Hepatocyte (in vitro differentiated cells): ENCODE results near the gene PRR12. TPM values are rescaled to one million over a fixed set of nuclear protein-coding genes. Genes with fewer than 3 reads are reported as not detected.

Experiments
- DNase-seq: peaks from one replicate; pipeline ENCODE4 v3.0.0-alpha.2; 2016; ENCODE audit warnings: low spot score
- H2AFZ ChIP-seq: fragments of 200-600 bp; sonication (generic); 2 replicates; pipeline ENCODE4 v1.6.0; 2016; ENCODE audit warnings: antibody characterized with exemption, mild to moderate bottlenecking
- H3K27ac ChIP-seq: fragments of 200-600 bp; sonication (generic); 2 replicates; pipeline ENCODE4 v1.5.1; 2016; ENCODE audit warnings: mild to moderate bottlenecking
- H3K27me3 ChIP-seq: fragments of 200-600 bp; sonication (generic); 2 replicates; pipeline ENCODE4 v1.6.1; 2016
- H3K36me3 ChIP-seq: fragments of 200-600 bp; sonication (generic); replicated peaks from 2 replicates; pipeline ENCODE4 v1.5.1; 2016; ENCODE audit warnings: low read depth; ENCODE audit not compliant: insufficient read depth
- H3K4me1 ChIP-seq: fragments of 200-600 bp; sonication (generic); 2 replicates; pipeline ENCODE4 v1.5.1; 2016; ENCODE audit warnings: mild to moderate bottlenecking, moderate library complexity; ENCODE audit not compliant: insufficient read depth
- H3K4me2 ChIP-seq: fragments of 200-600 bp; sonication (generic); 2 replicates; pipeline ENCODE4 v1.6.0; 2016
- H3K4me3 ChIP-seq: fragments of 200-600 bp; sonication (generic); 2 replicates; pipeline ENCODE4 v1.5.1; 2016; ENCODE audit warnings: mild to moderate bottlenecking
- H3K79me2 ChIP-seq: fragments of 200-600 bp; sonication (generic); 2 replicates; pipeline ENCODE4 v1.6.0; 2017; ENCODE audit warnings: mild to moderate bottlenecking
- H3K9me2 ChIP-seq: fragments of 200-600 bp; sonication (generic); replicated peaks from 2 replicates; pipeline ENCODE4 v1.6.0; 2017; ENCODE audit warnings: mild to moderate bottlenecking; ENCODE audit not compliant: insufficient read depth
- H3K9me3 ChIP-seq: fragments of 200-600 bp; sonication (generic); 2 replicates; pipeline ENCODE4 v1.5.1; 2016; ENCODE audit warnings: low read depth, mild to moderate bottlenecking
- H4K20me1 ChIP-seq: fragments of 200-600 bp; sonication (generic); 2 replicates; pipeline ENCODE4 v1.6.0; 2016; ENCODE audit warnings: mild to moderate bottlenecking; ENCODE audit not compliant: insufficient read depth, poor library complexity, severe bottlenecking
- EZH2 ChIP-seq: fragments of 200-600 bp; sonication (generic); IDR thresholded peaks from 2 replicates; pipeline ENCODE4 v1.6.1; 2016; ENCODE audit warnings: antibody characterized with exemption, mild to moderate bottlenecking, borderline replicate concordance
- EZH2phosphoT487 ChIP-seq: fragments of 200-600 bp; sonication (generic); IDR thresholded peaks from one replicate; pipeline ENCODE4 v1.6.1; 2018; ENCODE audit warnings: antibody characterized with exemption, mild to moderate bottlenecking, low read depth, moderate library complexity; ENCODE audit not compliant: unreplicated experiment, severe bottlenecking
- WGBS: methylation state at CpG from one replicate; pipeline ENCODE4 v1.1.6; 2016; ENCODE audit warnings: low lambda C conversion rate; ENCODE audit errors: missing lambda C conversion rate; 5-methylcytosine and 5-hydroxymethylcytosine counted together
- polyA plus RNA-seq: library from polyadenylated mRNA; unstranded; fragments of >200 nt; fragmentation: Nextera tagmentation; extraction: Ambion mirVana; gene quantifications from 2 replicates; pipeline ENCODE4 v1.2.1, GENCODE V29; 2016
- total RNA-seq: library from RNA; depleted of rRNA; stranded (reverse); fragments of >200 nt; gene quantifications from 2 replicates; pipeline ENCODE4 v1.2.3, GENCODE V29; 2014
- TF ChIP-seq, protein P1 (sequence below): fragments of 200-600 bp; sonication (generic); IDR thresholded peaks from 2 replicates; pipeline ENCODE4 v1.5.1; 2016; ENCODE audit warnings: antibody characterized with exemption, mild to moderate bottlenecking; ENCODE audit not compliant: poor library complexity

The PRR12 gene
- total and polyA plus RNA-seq, 2 experiments from 2014 or later, result 2.7 to 3.7 TPM

DNA sequence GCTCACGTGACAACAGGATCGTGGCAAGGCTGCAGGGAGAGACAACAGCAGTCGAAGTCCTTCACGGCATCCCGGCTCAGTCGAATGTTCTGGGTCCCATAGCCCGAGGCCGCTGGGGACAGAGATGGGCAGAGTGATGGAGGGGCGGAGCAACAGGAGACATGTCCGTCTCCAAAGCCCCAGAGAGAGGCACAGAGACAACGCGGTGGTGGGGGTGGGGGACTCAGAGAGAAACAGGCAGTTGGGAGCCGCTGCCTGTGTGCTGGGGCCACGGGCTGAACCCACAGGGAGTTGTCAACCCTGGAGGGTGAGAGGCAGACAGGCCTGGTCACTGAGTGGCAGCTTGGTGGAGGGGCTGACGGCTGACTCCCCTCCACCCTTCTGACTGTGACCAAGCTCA lies 31.1 kb upstream of the PRR12 start:
- no peak overlapping the region for H3K4me3 ChIP-seq
- H4K20me1 ChIP-seq, result no peaks in the 10 kb centered on the region
- H3K9me2 ChIP-seq, result no peaks in the 10 kb centered on the region
- peaks cover 5% of the 10 kb centered on the region for H3K4me1 ChIP-seq
- no peak overlapping the region for H3K4me2 ChIP-seq
- H3K27me3 ChIP-seq, result no peaks in the 10 kb centered on the region
- no peak overlapping the region for H2AFZ ChIP-seq
- peaks cover 42% of the 10 kb centered on the region for H3K79me2 ChIP-seq
- no peaks in the 10 kb centered on the region for H3K9me3 ChIP-seq
- H3K27ac ChIP-seq, result no peak overlapping the region
- no peaks in the 10 kb centered on the region for H3K36me3 ChIP-seq
- TF ChIP-seq EZH2phosphoT487 (no peak), EZH2 (no peak)
- TF ChIP-seq, protein P1, sequence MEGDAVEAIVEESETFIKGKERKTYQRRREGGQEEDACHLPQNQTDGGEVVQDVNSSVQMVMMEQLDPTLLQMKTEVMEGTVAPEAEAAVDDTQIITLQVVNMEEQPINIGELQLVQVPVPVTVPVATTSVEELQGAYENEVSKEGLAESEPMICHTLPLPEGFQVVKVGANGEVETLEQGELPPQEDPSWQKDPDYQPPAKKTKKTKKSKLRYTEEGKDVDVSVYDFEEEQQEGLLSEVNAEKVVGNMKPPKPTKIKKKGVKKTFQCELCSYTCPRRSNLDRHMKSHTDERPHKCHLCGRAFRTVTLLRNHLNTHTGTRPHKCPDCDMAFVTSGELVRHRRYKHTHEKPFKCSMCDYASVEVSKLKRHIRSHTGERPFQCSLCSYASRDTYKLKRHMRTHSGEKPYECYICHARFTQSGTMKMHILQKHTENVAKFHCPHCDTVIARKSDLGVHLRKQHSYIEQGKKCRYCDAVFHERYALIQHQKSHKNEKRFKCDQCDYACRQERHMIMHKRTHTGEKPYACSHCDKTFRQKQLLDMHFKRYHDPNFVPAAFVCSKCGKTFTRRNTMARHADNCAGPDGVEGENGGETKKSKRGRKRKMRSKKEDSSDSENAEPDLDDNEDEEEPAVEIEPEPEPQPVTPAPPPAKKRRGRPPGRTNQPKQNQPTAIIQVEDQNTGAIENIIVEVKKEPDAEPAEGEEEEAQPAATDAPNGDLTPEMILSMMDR, result no peak
- no peak for DNase-seq
- whole genome bisulfite sequencing, result 91% methylated on average over 13 of the region's 15 CpGs

DNA sequence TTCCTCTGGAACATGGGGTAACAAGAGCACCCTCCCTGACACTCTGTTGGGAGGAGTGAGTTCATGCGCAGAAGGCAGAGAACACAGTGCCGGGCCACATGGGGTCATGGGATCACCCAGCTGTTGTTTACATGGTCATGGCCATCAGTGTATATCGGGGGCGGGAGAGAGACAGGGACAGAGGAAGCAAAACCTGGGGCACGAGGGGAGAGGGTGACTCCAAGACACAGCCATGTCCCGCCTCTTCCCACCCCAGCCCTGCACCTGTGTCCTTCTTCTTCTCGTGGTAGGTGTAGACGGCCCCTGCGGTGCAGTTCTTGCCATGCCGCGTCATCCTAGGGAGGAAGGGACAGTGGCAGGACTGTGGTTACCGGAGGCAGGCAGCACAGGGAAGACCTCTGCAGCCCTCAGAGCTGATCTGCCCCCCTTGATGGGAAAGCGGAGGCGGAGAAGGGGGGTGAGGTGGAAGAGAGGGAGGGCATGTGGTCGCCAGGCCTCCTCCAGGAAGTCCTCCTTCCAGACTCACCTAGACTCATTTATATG lies 30.6 kb upstream of the PRR12 start:
- no peaks in the 10 kb centered on the region for H3K9me3 ChIP-seq
- H3K27me3 ChIP-seq, result no peaks in the 10 kb centered on the region
- no peaks in the 10 kb centered on the region for H3K36me3 ChIP-seq
- no peaks in the 10 kb centered on the region for H4K20me1 ChIP-seq
- H3K9me2 ChIP-seq, result no peaks in the 10 kb centered on the region
- DNase-seq, result no peak
- no peak overlapping the region for H3K4me3 ChIP-seq
- no peak overlapping the region for H3K4me2 ChIP-seq
- H3K4me1 ChIP-seq, result peaks cover 5% of the 10 kb centered on the region
- H3K79me2 ChIP-seq, result peaks cover 46% of the 10 kb centered on the region
- H2AFZ ChIP-seq, result no peak overlapping the region
- H3K27ac ChIP-seq, result no peak overlapping the region
- 84% methylated on average over 15 of the region's 15 CpGs for WGBS
- no peak for TF ChIP-seq EZH2
- TF ChIP-seq EZH2phosphoT487, result no peak
- TF ChIP-seq, protein P1, result no peak

DNA sequence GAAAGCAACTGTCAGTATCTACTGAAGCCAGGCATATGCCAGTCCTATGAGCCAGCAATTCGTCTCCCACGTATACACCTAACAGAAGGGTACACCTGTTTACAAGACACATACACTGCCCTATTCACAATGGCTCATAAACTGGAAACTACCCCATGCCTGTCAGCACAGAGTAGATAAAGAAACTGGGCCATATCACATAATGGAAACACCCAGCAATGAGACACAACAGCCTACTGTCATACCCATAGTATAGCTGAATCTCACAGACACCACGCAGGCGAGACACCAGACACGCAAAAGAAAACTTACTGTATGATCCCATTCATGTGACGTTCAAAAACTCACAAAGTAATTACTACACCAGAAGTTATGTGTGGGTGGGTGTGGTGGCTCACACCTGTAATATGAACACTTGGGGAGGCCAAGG lies 26.4 kb upstream of the PRR12 start:
- H3K4me2 ChIP-seq, result no peak overlapping the region
- H3K4me1 ChIP-seq, result peaks cover 18% of the 10 kb centered on the region
- no peak for DNase-seq
- no peaks in the 10 kb centered on the region for H3K9me2 ChIP-seq
- peaks cover 8% of the 10 kb centered on the region for H4K20me1 ChIP-seq
- H3K79me2 ChIP-seq, result peaks cover 86% of the 10 kb centered on the region
- H3K9me3 ChIP-seq, result no peaks in the 10 kb centered on the region
- H3K4me3 ChIP-seq, result no peak overlapping the region
- H3K36me3 ChIP-seq, result no peaks in the 10 kb centered on the region
- no peak overlapping the region for H2AFZ ChIP-seq
- TF ChIP-seq, protein P1, result no peak
- no peak for TF ChIP-seq EZH2phosphoT487
- no peak for TF ChIP-seq EZH2
- no peak overlapping the region for H3K27ac ChIP-seq
- 94% methylated on average over 6 of the region's 6 CpGs for WGBS
- H3K27me3 ChIP-seq, result no peaks in the 10 kb centered on the region

DNA sequence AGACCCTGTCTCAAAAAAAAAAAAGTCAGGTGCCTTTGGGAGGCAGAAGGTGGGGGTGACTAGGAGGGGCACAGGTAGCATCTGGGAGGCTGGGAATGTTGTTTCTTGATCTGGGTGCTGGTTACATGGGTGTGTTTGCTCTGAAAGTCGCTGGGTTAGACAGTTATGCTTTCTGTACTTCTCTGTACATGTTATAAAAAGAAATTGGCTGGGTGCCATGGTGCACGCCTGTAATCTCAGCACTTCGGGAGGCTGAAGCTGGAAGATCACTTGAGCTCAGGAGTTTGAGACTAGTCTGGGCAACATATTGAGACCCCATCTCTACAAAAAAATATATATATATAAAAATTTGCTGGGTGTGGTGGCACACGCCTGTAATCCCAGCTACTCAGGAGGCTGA lies 25.7 kb upstream of the PRR12 start:
- no peaks in the 10 kb centered on the region for H3K9me3 ChIP-seq
- H3K79me2 ChIP-seq, result peaks cover 91% of the 10 kb centered on the region
- WGBS, result 56% methylated on average over 4 of the region's 4 CpGs
- TF ChIP-seq, protein P1, result no peak
- no peak for TF ChIP-seq EZH2phosphoT487
- no peak overlapping the region for H3K4me3 ChIP-seq
- H2AFZ ChIP-seq, result no peak overlapping the region
- H3K27me3 ChIP-seq, result no peaks in the 10 kb centered on the region
- H3K4me2 ChIP-seq, result no peak overlapping the region
- peak; percentile 65 for DNase-seq
- H3K9me2 ChIP-seq, result no peaks in the 10 kb centered on the region
- H4K20me1 ChIP-seq, result peaks cover 10% of the 10 kb centered on the region
- peaks cover 18% of the 10 kb centered on the region for H3K4me1 ChIP-seq
- H3K36me3 ChIP-seq, result no peaks in the 10 kb centered on the region
- H3K27ac ChIP-seq, result no peak overlapping the region
